DMS53 treated with DMSO at 0.1 percent for 48 hours (cell line): Measurements from ENCODE around the gene VPS29.
A peak's percentile ranks its signal among the peaks of the same experiment; 100 is the strongest.

Source experiments
- DNase-seq: peaks from one replicate; lab custom pipeline; 2025; ENCODE audit not compliant: unreplicated experiment; lab: John Stamatoyannopoulos, UW

VPS29 gene

GRCh38 chr12:110501752-110502738 lies at the start of gene VPS29, which contains the start of gene RAD9B:
TSS of gene VPS29 (minus strand) at chr12:110502111. CDS start at chr12:110502051, 60 bp downstream.
TSS of gene RAD9B (plus strand) at chr12:110502331. CDS start at chr12:110502338, 7 bp downstream.
- peak; percentile 99 for DNase-seq

GRCh38 chr12:110550981-110551380 lies 49.1 kb upstream of the VPS29 start:
- DNase-seq = no peak

- no peak for DNase-seq
Measured at GRCh38 chr12:110549716-110550115, 47.8 kb upstream of the VPS29 start.

GRCh38 chr12:110548678-110549077 lies 46.8 kb upstream of the VPS29 start:
- DNase-seq = no peak

- DNase-seq = no peak
Measured at GRCh38 chr12:110547090-110547489, 45.2 kb upstream of the VPS29 start.

- DNase-seq = no peak
Measured at GRCh38 chr12:110546339-110546738, 44.4 kb upstream of the VPS29 start.

GRCh38 chr12:110545812-110546211 lies 43.9 kb upstream of the VPS29 start:
- DNase-seq = no peak

- DNase-seq = peak; percentile 13
Measured at GRCh38 chr12:110545259-110545658, 43.3 kb upstream of the VPS29 start.

- DNase-seq = no peak
Measured at GRCh38 chr12:110543965-110544364, 42.1 kb upstream of the VPS29 start.

- DNase-seq = no peak
Measured at GRCh38 chr12:110543252-110543959, 41.5 kb upstream of the VPS29 start.

- no peak for DNase-seq
Measured at GRCh38 chr12:110540048-110540447, 38.1 kb upstream of the VPS29 start.

- DNase-seq = no peak
Measured at GRCh38 chr12:110538869-110539622, 37.1 kb upstream of the VPS29 start.

GRCh38 chr12:110537605-110538409 lies 35.9 kb upstream of the VPS29 start:
- DNase-seq = no peak

GRCh38 chr12:110536834-110537604 lies 35.1 kb upstream of the VPS29 start:
- DNase-seq = no peak

GRCh38 chr12:110534811-110535210 lies 32.9 kb upstream of the VPS29 start:
- DNase-seq = no peak

GRCh38 chr12:110533607-110534006 lies 31.7 kb upstream of the VPS29 start:
- peak; percentile 20 for DNase-seq

- no peak for DNase-seq
Measured at GRCh38 chr12:110532644-110533043, 30.7 kb upstream of the VPS29 start.

GRCh38 chr12:110531741-110532333 lies 29.9 kb upstream of the VPS29 start:
- no peak for DNase-seq

GRCh38 chr12:110530511-110530910 lies 28.6 kb upstream of the VPS29 start:
- no peak for DNase-seq
